Endothelial cell of umbilical vein (primary cell): ENCODE results near the gene ACVRL1. TPM values are rescaled to one million over a fixed set of nuclear protein-coding genes. Genes with fewer than 3 reads are reported as not detected.

Experiments
- BruUV-seq: library from RNA; stranded (reverse); fragments of 400-500 nt; replicated peaks from 2 replicates; lab custom pipeline; 2021; lab: Mats Ljungman, UMichigan
- CTCF ChIA-PET: fragments of 300-600, 350-600 bp; sonication (Branson Sonifier 250); formaldehyde crosslinking; loops from one replicate; lab custom pipeline; 2021; ENCODE audit warnings: antibody characterized with exemption, inconsistent platforms; lab: Charles Lee
- POLR2A ChIA-PET: fragments of 300-600, 350-600 bp; sonication (Branson Sonifier 250); formaldehyde crosslinking; loops from one replicate; lab custom pipeline; 2021; ENCODE audit warnings: antibody characterized with exemption, inconsistent platforms; lab: Charles Lee
- DNase-seq: peaks from one replicate; pipeline ENCODE4 v3.0.0-alpha.2; 2011; ENCODE audit warnings: low read depth, low spot score
- FAIRE-seq: peaks from 2 replicates; lab custom pipeline; 2011; peaks lifted over from hg19 to GRCh38; lab: Jason Lieb, UNC
- H2AFZ ChIP-seq: 2 replicates; pipeline ENCODE4 v1.6.0; 2012; ENCODE audit warnings: low read depth, low read length, control low read depth, inconsistent platforms
- H3K27ac ChIP-seq: 2 replicates; pipeline ENCODE4 v1.5.1; 2011; ENCODE audit warnings: low read depth, mild to moderate bottlenecking, control low read depth, low read length, moderate library complexity; ENCODE audit not compliant: insufficient read depth
- H3K27me3 ChIP-seq, 2 experiments: 2 replicates each; pipeline versions ENCODE4 v1.6.0 to v1.6.1; 2011; ENCODE audit warnings: low read length in 2 of 2, mixed read lengths in 1 of 2; ENCODE audit not compliant: control insufficient read depth in 2 of 2, insufficient read depth in 2 of 2
- H3K36me3 ChIP-seq, 2 experiments: 2 replicates in 1 of 2; 3 replicates in 1 of 2; pipeline ENCODE4 v1.5.1; 2011; ENCODE audit warnings: low read length in 2 of 2, mild to moderate bottlenecking in 1 of 2, moderate library complexity in 1 of 2; ENCODE audit not compliant: control insufficient read depth in 2 of 2, insufficient read depth in 2 of 2; ENCODE audit errors: extremely low read depth in 1 of 2
- H3K4me1 ChIP-seq: 3 replicates; pipeline ENCODE4 v1.5.1; 2011; ENCODE audit warnings: mild to moderate bottlenecking, low read length; ENCODE audit not compliant: control insufficient read depth, insufficient read depth; ENCODE audit errors: extremely low read depth
- H3K4me2 ChIP-seq: 2 replicates; pipeline ENCODE4 v1.6.1; 2011; ENCODE audit warnings: low read length, control low read depth, mixed read lengths; ENCODE audit not compliant: insufficient read depth
- H3K4me3 ChIP-seq, 3 experiments: fragments of 200-600 bp in 1 of 3; sonication (generic), shearing (Covaris generic) in 1 of 3; replicated peaks in 1 of 3; 2 replicates each; pipeline ENCODE4 v1.5.1; 2011 to 2016; ENCODE audit warnings: control low read depth in 3 of 3, low read length in 3 of 3, mild to moderate bottlenecking in 2 of 3, inconsistent platforms in 1 of 3, low read depth in 1 of 3, moderate library complexity in 1 of 3; ENCODE audit not compliant: insufficient read depth in 1 of 3
- H3K79me2 ChIP-seq: 2 replicates; pipeline ENCODE4 v1.6.0; 2012; ENCODE audit warnings: low read length, inconsistent platforms; ENCODE audit not compliant: control insufficient read depth, insufficient read depth
- H3K9ac ChIP-seq: replicated peaks from 2 replicates; pipeline ENCODE3; 2011; ENCODE audit warnings: low read length, control low read depth; ENCODE audit not compliant: insufficient read depth; ENCODE audit errors: extremely low read depth
- H3K9me1 ChIP-seq: replicated peaks from 3 replicates; pipeline ENCODE4 v1.6.0; 2011; ENCODE audit warnings: mild to moderate bottlenecking, low read length; ENCODE audit not compliant: control insufficient read depth, insufficient read depth; ENCODE audit errors: extremely low read depth
- H3K9me3 ChIP-seq: replicated peaks from 2 replicates; pipeline ENCODE4 v1.5.1; 2012; ENCODE audit warnings: low read length, inconsistent platforms; ENCODE audit not compliant: control insufficient read depth, insufficient read depth
- H4K20me1 ChIP-seq: replicated peaks from 2 replicates; pipeline ENCODE3; 2011; ENCODE audit warnings: mild to moderate bottlenecking, low read length; ENCODE audit not compliant: control insufficient read depth, insufficient read depth; ENCODE audit errors: extremely low read depth
- CTCF ChIP-seq, 2 donors: IDR thresholded peaks; 1 replicate in 1 of 2; 2 replicates in 1 of 2; pipeline ENCODE4 v1.5.1; 2011; ENCODE audit warnings: low read length in 2 of 2, mild to moderate bottlenecking in 2 of 2, moderate library complexity in 2 of 2, control low read depth in 1 of 2, inconsistent platforms in 1 of 2, low read depth in 1 of 2; ENCODE audit not compliant: insufficient read depth in 1 of 2; ENCODE audit errors: extremely low read depth in 1 of 2
- EZH2 ChIP-seq: IDR thresholded peaks from 2 replicates; pipeline ENCODE4 v1.6.1; 2012; ENCODE audit warnings: borderline replicate concordance, low read depth, mild to moderate bottlenecking, moderate library complexity, low read length, inconsistent platforms; ENCODE audit not compliant: severe bottlenecking
- FOS ChIP-seq: IDR thresholded peaks from 2 replicates; pipeline ENCODE4 v1.6.1; 2011; ENCODE audit warnings: mild to moderate bottlenecking, low read length, moderate library complexity, borderline replicate concordance; ENCODE audit not compliant: insufficient read depth
- GATA2 ChIP-seq: IDR thresholded peaks from 2 replicates; pipeline ENCODE4 v1.7.0; 2011; ENCODE audit warnings: low read depth, mild to moderate bottlenecking, moderate library complexity, mixed read lengths, low read length; ENCODE audit not compliant: insufficient read length, insufficient read depth
- JUN ChIP-seq: IDR thresholded peaks from 2 replicates; pipeline ENCODE4 v1.6.1; 2011; ENCODE audit warnings: borderline replicate concordance, low read depth; ENCODE audit not compliant: insufficient read length, insufficient read depth
- MAX ChIP-seq: IDR thresholded peaks from 2 replicates; pipeline ENCODE4 v1.6.1; 2011; ENCODE audit not compliant: insufficient read depth, insufficient read length
- MYC ChIP-seq: IDR thresholded peaks from one replicate; pipeline ENCODE4 v1.6.1; 2011; ENCODE audit warnings: mild to moderate bottlenecking, low read depth, low read length
- POLR2A ChIP-seq: IDR thresholded peaks from 2 replicates; pipeline ENCODE4 v1.6.1; 2012; ENCODE audit warnings: low read depth, mild to moderate bottlenecking, control low read depth, low read length
- POLR2AphosphoS5 ChIP-seq: IDR thresholded peaks from 2 replicates; pipeline ENCODE4 v1.6.1; 2012; ENCODE audit warnings: low read depth, mild to moderate bottlenecking, control low read depth, low read length, moderate library complexity; ENCODE audit not compliant: insufficient read depth
- dilution Hi-C: fragments of 300-500 bp; cut with MboI; formaldehyde crosslinking; loops from one replicate; pipeline ENCODE4 v1.15.0; 2019; ENCODE audit warnings: low sequenced_read_pairs; ENCODE audit not compliant: extremely low pct_ligation_motif_present
- intact Hi-C: fragments of 100-400 bp; cut with micrococcal nuclease; formaldehyde crosslinking; loops from one replicate; pipeline ENCODE4 v1.10.0; 2022
- polyA plus RNA-seq, 4 experiments: library from polyadenylated mRNA; depleted of rRNA in 3 of 4; stranded (reverse) in 3 of 4; unstranded in 1 of 4; fragments of >200 nt; gene quantifications; 2 replicates each; pipeline versions ENCODE4 v1.2.1 to v1.2.3, GENCODE V29; 2011 to 2012; ENCODE audit warnings: missing spikeins in 1 of 4
- total RNA-seq: library from RNA; stranded (reverse); gene quantifications from 2 replicates; pipeline ENCODE4 v1.2.3, GENCODE V29; 2021

The ACVRL1 gene
- total and polyA plus RNA-seq, 2 donors (not counting 3 experiments of a cell fraction or from before 2014, with no cell fraction given) = 355 to 404 TPM

- Histone ChIP-seq H4K20me1 (no peaks in the 10 kb centered on the region), H3K4me1 (peaks cover 33% of the 10 kb centered on the region), H3K4me2 (no peak overlapping the region), H3K4me3 (no peak overlapping the region), H3K9ac (no peak overlapping the region), H3K27ac (no peak overlapping the region), H3K79me2 (no peaks in the 10 kb centered on the region), H3K36me3 (no peaks in the 10 kb centered on the region), H2AFZ (no peak overlapping the region), H3K9me3 (no peaks in the 10 kb centered on the region), H3K9me1 (no peaks in the 10 kb centered on the region), H3K27me3 (no peaks in the 10 kb centered on the region)
- ChIA-PET POLR2A (no interaction called here), CTCF (interaction anchor here (1.0 to 6.1 kb wide), 5 partner anchors 21 to 135 kb away, joined by 4 to 55 read pairs (median 5); no protein-coding TSS in a partner anchor)
- intact Hi-C loops (no loop called here), dilution Hi-C loops (no loop called here)
- DNase-seq (no peak), FAIRE-seq (no peak)
- TF ChIP-seq JUN (no peak), CTCF (IDR thresholded peaks at IDR 0.05; ENCODE audit: extremely low read depth in 1 of 2, insufficient read depth in 1 of 2, low read depth in 1 of 2, low read length in 2 of 2) (no peak), GATA2 (no peak), EZH2 (no peak), POLR2A (no peak), POLR2AphosphoS5 (no peak), FOS (no peak), MYC (no peak), MAX (no peak)
- BruUV-seq = no TSS peak
These were observed 16.7 kb upstream of the ACVRL1 start for GRCh38 chr12:51890511-51891171.
